Measurements from ENCODE around the gene KCNH5.

- TF ChIP-seq, protein P1, sequence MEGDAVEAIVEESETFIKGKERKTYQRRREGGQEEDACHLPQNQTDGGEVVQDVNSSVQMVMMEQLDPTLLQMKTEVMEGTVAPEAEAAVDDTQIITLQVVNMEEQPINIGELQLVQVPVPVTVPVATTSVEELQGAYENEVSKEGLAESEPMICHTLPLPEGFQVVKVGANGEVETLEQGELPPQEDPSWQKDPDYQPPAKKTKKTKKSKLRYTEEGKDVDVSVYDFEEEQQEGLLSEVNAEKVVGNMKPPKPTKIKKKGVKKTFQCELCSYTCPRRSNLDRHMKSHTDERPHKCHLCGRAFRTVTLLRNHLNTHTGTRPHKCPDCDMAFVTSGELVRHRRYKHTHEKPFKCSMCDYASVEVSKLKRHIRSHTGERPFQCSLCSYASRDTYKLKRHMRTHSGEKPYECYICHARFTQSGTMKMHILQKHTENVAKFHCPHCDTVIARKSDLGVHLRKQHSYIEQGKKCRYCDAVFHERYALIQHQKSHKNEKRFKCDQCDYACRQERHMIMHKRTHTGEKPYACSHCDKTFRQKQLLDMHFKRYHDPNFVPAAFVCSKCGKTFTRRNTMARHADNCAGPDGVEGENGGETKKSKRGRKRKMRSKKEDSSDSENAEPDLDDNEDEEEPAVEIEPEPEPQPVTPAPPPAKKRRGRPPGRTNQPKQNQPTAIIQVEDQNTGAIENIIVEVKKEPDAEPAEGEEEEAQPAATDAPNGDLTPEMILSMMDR (conservative IDR thresholded peaks at IDR 0.05), result no peak
- TF ChIP-seq ZFX (IDR thresholded peaks at IDR 0.05), result no peak
Observed at GRCh38 chr14:62692490-62693106, 352.7 kb downstream of the KCNH5 start.

Data from C4-2B (cell line).